Limb (tissue), 2 donors: Measurements from ENCODE around the gene SMKR1.
"Not testable (repeated sequence)": the region's sequence is repeated elsewhere in the genome, so short reads cannot be mapped to it uniquely, and the experiment has no call there.

Source experiments
- DNase-seq, 2 donors: peaks; one replicate each; pipeline ENCODE4 v3.0.0-alpha.2; 2016; ENCODE audit errors: extremely low spot score in 2 of 2

SMKR1 gene

GRCh38 chr7:129482781-129483180 lies 19.6 kb upstream of the SMKR1 start:
- DNase-seq = no peak

GRCh38 chr7:129489491-129489890 lies 12.8 kb upstream of the SMKR1 start:
- no peak for DNase-seq

- no peak for DNase-seq
These were observed 9.9 kb upstream of the SMKR1 start for GRCh38 chr7:129492391-129492790.

GRCh38 chr7:129493555-129493954 lies 8.8 kb upstream of the SMKR1 start:
- no peak for DNase-seq

GRCh38 chr7:129494041-129494440 lies 8.3 kb upstream of the SMKR1 start:
- no peak for DNase-seq

GRCh38 chr7:129495987-129496386 lies 6.3 kb upstream of the SMKR1 start:
- no peak for DNase-seq

- DNase-seq = no peak
These were observed 5.7 kb upstream of the SMKR1 start for GRCh38 chr7:129496653-129497052.

- DNase-seq = no peak
These were observed 5.2 kb upstream of the SMKR1 start for GRCh38 chr7:129497156-129497555.

GRCh38 chr7:129498021-129498420 lies 4.3 kb upstream of the SMKR1 start:
- no peak for DNase-seq

- DNase-seq = no peak
These were observed 2.3 kb upstream of the SMKR1 start for GRCh38 chr7:129499999-129500398.

GRCh38 chr7:129502708-129503685 lies 666 bp downstream of the SMKR1 start:
- no peak for DNase-seq

- DNase-seq = no peak
These were observed 1.4 kb downstream of the SMKR1 start for GRCh38 chr7:129503725-129504124.

GRCh38 chr7:129512192-129512591 lies 9.9 kb downstream of the SMKR1 start:
- DNase-seq = no peak

GRCh38 chr7:129513546-129513945 lies 11.2 kb downstream of the SMKR1 start:
- DNase-seq = no peak

GRCh38 chr7:129514683-129515082 lies 12.4 kb downstream of the SMKR1 start:
- DNase-seq = no peak

- no peak for DNase-seq
These were observed 13.1 kb downstream of the SMKR1 start for GRCh38 chr7:129515381-129515780.

GRCh38 chr7:129517931-129518330 lies 15.6 kb downstream of the SMKR1 start:
- DNase-seq = no peak

- DNase-seq = no peak
These were observed 17.1 kb downstream of the SMKR1 start for GRCh38 chr7:129519464-129519863.

- no peak for DNase-seq
These were observed 20.0 kb downstream of the SMKR1 start for GRCh38 chr7:129522088-129522970.

GRCh38 chr7:129522971-129523340 lies 20.6 kb downstream of the SMKR1 start:
- DNase-seq = no peak

GRCh38 chr7:129523924-129524323 lies 21.6 kb downstream of the SMKR1 start:
- no peak for DNase-seq

- DNase-seq = not testable (repeated sequence)
These were observed 22.1 kb downstream of the SMKR1 start for GRCh38 chr7:129524405-129524804.
